VCaP (cell line): Measurements from ENCODE around the gene ADAMTS8.

Source experiments
- H3K27ac ChIP-seq: fragments of 450-650 bp; 2 replicates; pipeline ENCODE4 v1.5.1; 2017
- TF ChIP-seq, protein P1 (sequence below): fragments of 450-650 bp; conservative IDR thresholded peaks from 2 replicates; pipeline ENCODE4 v1.5.1; 2017; ENCODE audit warnings: mild to moderate bottlenecking, moderate library complexity

ADAMTS8 gene

DNA sequence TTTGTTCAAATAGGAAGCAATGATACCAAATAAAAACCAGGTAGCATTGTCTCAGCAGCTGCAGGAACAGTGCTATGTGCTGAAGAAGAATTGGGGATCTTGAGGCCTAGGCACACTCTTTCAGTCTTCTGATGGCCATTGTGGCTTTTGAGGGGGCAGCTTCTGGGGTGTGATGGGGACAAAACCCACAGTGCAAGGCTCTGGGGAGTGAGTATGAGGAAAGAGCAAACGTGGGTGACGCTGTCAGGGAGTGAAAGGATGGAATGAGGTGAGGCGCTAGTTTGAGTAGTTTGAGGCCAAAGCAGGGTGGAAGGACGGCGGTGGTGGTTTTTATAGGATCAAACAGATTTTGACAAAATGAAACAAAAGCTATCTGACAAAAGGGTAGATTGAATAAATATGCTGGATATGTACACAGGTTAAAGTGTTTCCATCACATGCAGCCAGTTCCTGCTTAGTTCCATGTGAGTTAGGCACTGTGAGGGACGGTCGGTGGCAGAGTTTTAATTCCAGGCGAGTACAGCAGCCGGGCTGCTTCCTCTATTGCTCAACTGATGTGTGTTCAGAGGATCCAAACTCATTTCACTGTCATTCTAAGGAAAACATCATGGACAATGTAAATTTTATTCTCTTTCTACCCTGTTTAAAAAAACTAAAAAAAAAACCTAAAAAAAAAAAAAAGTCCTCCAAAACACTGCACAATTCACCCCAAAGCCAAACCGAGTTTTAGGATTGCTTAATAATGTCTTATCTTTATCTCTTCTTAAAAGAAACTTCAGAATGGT lies 38.9 kb upstream of the ADAMTS8 start:
- no peak overlapping the region for H3K27ac ChIP-seq
- TF ChIP-seq, protein P1, sequence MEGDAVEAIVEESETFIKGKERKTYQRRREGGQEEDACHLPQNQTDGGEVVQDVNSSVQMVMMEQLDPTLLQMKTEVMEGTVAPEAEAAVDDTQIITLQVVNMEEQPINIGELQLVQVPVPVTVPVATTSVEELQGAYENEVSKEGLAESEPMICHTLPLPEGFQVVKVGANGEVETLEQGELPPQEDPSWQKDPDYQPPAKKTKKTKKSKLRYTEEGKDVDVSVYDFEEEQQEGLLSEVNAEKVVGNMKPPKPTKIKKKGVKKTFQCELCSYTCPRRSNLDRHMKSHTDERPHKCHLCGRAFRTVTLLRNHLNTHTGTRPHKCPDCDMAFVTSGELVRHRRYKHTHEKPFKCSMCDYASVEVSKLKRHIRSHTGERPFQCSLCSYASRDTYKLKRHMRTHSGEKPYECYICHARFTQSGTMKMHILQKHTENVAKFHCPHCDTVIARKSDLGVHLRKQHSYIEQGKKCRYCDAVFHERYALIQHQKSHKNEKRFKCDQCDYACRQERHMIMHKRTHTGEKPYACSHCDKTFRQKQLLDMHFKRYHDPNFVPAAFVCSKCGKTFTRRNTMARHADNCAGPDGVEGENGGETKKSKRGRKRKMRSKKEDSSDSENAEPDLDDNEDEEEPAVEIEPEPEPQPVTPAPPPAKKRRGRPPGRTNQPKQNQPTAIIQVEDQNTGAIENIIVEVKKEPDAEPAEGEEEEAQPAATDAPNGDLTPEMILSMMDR: no peak

DNA sequence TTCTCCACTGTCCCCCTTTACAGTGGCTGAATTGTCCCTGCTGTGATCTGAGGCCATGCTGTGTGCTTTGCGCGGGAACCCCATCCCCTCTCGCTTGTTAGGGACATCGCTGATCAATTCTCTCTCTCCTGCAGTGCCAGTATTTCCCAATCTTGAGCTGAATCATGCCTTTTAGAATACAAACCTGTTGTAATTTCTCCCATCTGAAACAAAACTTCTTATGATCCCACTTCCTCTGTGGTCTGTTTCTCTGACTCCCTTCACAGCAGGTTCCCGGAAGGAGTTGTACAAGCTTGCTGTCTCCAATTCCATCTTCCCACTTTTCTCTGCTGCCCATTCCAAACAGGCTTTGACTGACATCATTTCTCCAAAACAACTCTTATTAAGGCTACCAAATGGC lies 36.9 kb upstream of the ADAMTS8 start:
- no peak overlapping the region for H3K27ac ChIP-seq
- TF ChIP-seq, protein P1: no peak

DNA sequence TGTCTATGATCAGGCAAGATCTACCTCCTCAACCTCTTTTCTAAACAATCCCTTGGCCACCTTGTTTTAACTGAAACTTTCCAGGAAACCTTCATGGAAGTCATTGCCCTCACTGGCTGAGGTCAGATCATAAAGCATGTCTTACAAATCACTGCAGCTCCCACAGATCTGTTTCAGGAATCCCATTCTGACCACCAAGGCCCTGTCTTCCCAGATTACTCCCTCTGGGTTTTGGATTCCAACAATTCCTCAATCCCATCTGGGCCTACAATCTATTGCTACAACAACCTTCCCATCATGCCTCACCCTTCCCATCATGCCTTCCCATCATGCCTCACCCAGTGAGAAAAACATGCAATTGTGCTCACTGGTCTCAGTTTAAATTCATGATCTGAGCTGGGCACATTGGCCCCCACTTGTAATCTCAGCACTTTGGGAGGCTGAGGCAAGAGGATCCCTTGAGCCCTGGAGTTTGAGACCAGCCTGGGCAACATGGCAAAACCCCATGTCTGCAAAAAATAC lies 35.9 kb upstream of the ADAMTS8 start:
- TF ChIP-seq, protein P1: no peak
- H3K27ac ChIP-seq: no peak overlapping the region

DNA sequence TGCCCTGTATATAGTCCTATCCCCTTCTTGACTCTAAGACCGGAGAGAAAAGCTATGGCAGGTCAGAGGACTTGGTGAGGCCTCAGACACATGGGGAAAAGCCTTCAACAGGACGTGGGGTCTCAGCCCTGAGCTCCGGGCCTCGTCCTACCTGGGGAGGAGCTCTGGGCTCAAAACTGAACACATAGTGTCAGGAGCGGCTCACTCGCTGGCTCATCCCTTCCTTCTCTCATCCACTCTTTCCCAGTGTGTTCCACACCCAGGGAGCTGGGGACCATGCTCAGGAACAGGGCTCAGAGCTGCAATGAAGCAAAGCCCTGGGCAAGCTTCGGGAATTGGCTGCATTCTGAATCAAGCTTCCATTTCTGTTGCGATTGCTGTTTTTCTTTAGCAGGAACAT lies 34.5 kb upstream of the ADAMTS8 start:
- TF ChIP-seq, protein P1: no peak
- no peak overlapping the region for H3K27ac ChIP-seq

DNA sequence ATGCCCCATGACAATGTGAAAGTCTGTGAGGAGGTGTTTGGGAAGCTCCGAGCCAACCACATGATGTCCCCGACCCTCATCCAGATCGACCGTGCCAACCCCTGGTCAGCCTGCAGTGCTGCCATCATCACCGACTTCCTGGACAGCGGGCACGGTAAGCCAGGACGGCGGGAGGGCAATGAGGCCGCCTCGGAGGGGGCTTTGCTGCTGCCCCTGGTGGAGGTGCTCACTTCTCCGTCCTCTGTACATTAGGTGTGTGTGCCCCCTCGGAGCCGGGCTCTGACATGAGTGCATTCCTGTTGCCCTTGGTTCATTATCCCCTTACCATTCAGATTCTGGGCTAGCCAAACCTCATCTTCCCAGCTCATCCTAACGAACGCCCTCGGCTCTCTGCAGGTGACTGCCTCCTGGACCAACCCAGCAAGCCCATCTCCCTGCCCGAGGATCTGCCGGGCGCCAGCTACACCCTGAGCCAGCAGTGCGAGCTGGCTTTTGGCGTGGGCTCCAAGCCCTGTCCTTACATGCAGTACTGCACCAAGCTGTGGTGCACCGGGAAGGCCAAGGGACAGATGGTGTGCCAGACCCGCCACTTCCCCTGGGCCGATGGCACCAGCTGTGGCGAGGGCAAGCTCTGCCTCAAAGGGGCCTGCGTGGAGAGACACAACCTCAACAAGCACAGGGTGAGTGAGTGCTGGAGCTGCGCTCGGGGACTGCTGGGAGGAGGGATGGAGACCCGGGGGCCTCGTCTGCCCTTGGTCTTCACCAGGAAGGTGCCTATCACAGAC lies 33.9 kb upstream of the ADAMTS8 start:
- TF ChIP-seq, protein P1: no peak
- no peak overlapping the region for H3K27ac ChIP-seq

DNA sequence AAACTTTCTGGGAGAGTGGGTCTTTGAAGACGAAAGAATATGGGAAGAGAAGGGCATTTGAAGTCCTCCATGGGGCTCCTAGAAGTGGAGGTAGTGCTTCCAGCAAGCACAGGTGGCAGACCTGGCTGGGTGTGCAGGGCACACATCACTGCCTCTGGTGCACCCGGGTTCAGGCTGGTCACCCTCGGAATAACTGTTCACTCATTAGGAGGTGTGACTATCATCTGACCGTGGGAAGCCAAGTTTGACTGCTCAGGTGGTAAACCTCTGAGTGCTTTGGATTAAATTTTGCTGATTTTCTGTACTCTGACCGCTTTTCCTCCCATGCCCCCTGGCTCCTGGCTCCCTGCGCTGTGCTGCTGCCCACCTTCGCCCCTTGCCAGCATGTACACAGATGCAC lies 31.1 kb upstream of the ADAMTS8 start:
- TF ChIP-seq, protein P1: no peak
- H3K27ac ChIP-seq: no peak overlapping the region

DNA sequence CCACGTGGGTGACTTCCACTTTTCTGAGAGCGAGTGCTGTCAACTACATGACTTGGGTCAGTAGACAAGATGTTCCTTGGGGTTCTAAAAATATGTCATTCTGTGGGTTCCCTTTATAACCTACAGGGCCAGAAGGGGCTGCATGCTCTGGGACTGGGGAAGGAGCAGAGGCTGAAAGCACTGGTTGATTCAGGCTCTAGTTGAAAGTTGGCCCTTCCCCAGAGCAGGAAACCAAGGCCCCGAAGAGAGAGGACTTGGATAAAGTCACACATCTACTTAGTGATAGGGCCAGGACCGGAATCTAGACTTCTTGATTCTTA lies 30.0 kb upstream of the ADAMTS8 start:
- no peak overlapping the region for H3K27ac ChIP-seq
- TF ChIP-seq, protein P1: no peak
